SHP77 (cell line): Measurements from ENCODE around the gene IFRD1.
A peak's percentile ranks its signal among the peaks of the same experiment; 100 is the strongest.

ENCODE experiments used
- DNase-seq, 2 experiments: peaks; one replicate each; lab custom pipeline; 2025; lab: John Stamatoyannopoulos, UW

Gene IFRD1, protein sequence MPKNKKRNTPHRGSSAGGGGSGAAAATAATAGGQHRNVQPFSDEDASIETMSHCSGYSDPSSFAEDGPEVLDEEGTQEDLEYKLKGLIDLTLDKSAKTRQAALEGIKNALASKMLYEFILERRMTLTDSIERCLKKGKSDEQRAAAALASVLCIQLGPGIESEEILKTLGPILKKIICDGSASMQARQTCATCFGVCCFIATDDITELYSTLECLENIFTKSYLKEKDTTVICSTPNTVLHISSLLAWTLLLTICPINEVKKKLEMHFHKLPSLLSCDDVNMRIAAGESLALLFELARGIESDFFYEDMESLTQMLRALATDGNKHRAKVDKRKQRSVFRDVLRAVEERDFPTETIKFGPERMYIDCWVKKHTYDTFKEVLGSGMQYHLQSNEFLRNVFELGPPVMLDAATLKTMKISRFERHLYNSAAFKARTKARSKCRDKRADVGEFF

DNA sequence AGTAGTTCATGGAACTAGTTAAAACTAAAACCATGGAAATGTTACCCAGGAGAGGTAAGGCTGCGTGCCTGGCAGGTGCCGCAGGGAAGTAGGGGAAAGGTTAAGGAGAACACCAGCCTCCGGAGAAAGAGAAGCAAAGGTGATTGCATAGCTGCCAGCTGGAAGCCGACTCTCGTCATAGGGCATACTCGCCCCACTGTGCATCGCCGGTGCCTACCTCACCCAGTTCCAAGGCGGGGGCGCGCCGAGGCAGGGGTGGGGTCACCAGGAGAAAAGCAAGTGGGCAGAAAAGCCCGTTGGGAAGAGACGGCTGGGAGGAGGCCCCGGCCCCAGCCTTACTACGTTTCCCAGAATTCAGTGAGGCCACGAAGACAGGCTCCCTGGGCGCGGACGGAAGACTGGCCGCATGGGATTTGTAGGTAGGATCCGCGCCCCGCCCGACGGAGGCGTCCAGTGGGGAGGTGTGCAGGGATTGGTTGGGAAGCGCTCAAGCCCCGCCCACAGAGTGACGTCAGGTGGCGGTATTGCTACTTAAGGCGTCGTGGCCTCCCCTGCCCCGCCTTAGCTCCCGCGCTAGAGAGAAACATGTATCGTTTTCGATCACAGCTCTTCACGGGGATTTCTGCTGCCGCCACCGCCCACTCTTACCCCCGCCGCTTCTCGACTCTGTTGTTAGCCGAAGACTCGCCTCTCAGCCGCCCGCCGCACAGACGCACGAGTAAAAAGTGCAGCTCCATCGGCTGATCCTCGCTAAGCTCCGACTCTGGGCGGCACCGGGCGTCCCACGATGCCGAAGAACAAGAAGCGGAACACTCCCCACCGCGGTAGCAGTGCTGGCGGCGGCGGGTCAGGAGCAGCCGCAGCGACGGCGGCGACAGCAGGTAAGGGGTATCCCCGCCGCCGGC lies at the start of gene IFRD1:
TSS of gene IFRD1 (plus strand) at position 559 of the 905 bp plus-strand sequence. CDS start at position 788, 229 bp downstream.
- peak; percentile 96 to 97 for DNase-seq

DNA sequence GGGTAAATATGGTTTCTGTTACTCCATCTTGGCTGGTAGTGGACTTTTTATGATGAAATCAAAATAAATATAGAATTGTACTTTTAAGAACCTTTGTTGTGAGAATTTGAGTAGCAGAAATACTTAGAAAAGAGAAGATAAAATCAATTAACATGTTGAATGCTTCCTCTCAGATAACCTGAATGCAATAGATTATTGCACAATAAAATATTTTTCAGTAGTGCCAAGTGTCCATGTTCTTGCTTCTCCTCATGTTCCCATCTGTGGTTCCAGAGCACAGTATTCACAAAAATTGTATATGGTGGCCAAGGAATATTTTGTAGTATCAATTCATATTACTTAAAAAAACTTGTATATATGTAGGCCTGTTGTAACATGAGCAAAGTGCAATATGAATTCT lies 45.9 kb upstream of the IFRD1 start:
- DNase-seq = no peak

DNA sequence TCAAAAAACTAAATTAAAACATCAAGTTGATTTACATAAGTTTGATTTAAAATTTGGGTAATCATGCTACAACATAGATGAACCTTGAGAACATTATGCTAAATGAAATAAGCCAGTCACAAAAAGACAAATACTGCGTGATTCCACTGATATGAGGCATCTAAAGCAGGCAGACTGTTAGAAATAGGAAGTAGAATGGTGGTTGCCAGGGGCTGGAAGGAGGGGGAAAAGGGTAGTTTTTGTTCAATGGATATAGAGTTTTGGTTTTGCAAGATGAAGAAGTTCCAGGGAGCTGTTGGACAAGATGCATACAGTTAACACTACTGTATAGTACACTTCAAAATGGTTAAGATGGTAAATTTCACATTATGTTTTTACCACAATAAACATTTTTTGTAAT lies 45.0 kb upstream of the IFRD1 start:
- DNase-seq = no peak

DNA sequence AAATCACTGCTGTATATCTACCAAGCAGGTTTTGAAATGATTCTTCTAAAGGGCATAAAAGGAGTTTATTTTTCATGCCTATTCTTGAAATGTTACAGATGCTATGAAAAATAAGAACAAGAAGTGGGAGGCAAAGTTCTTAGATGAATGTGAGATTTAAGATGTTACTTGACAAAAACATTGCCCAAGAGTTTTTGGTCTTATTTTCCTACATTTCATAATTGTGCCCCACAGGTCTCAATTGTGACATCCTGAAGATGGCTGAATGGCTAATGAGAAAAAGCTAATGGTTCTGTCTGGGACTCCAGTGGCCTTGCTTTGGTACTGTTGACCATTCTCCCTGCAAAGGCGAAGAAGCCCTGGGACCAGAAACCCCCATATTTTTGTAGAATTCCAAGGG lies 43.0 kb upstream of the IFRD1 start:
- no peak for DNase-seq

DNA sequence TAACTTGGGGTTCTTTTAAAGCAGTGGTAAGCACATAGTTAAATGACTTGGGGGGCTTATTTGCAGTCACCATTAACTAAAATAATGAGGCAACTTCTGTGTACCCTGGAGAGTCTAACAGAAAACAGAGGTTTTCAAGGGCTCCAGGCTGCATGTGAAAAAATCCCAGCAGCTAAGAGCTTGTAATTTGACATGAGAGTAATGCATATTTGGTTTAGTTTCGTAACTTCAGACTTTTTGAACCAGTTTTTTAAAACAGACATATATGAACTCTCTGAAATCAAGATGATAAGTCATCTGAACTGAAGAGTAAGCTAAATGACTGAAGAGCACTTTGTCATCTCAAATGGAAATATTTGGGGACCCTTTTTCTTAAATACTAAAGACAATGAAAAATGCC lies 40.2 kb upstream of the IFRD1 start:
- no peak for DNase-seq

GRCh38 chr7:112411186-112411795 lies 39.0 kb upstream of the IFRD1 start:
- DNase-seq = peak in 1 of 2 experiments; percentile 31

DNA sequence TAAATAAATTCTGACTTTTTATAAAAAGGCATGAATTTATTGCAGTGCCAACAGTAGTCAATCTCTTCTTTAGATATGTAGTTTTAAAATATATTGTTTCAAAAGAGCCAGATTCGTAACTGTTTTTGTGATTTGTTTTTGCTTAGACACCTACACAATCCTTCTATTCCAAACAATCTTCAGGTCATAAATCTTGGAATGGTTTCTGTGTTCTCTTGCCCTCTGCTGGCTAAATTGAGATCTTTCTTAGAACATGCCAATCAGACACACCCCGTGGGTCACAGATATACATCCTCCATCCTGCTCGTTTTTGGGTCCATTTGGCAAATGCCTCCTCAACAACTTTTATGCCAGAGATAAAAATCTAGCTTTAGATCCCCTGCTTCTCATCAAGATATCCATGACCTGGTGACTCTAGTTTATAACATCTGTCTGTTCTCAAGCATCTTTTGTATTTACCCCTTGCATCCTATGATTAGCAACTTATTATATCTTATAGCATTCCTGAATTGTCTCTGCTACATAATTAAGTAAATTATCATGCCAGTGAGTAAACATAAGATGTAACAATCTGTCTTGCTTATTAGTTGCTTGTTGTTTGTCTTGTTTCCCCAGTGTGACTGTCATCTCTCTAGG lies 35.3 kb upstream of the IFRD1 start:
- peak; percentile 29 to 45 for DNase-seq

GRCh38 chr7:112416127-112416526 lies 34.1 kb upstream of the IFRD1 start:
- DNase-seq = no peak

DNA sequence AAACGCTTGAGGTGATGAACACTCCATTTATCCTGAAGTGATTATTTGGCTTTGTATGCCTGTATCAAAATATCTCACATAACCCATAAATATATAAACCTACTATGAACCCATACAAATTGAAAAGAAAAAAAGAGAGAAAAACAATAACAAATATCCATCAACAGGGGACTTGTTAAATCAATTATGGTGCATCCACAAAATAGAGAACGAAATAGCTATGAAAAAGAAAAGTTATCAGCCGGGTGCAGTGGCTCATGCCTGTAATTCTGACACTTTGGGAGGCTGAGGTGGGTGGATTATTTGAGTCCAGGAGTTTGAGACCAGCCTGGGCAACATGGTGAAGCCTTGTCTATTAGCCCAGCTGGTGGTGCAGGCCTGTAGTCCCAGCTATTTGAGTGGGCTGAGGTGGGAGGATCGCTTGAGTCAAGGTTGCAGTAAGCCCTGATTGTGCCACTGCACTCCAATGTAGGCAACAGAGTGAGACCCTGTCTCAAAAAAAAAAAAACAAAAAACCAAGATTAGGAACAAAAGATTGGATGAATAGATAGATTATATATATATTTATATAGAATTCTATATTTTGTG lies 30.6 kb upstream of the IFRD1 start:
- DNase-seq = no peak

DNA sequence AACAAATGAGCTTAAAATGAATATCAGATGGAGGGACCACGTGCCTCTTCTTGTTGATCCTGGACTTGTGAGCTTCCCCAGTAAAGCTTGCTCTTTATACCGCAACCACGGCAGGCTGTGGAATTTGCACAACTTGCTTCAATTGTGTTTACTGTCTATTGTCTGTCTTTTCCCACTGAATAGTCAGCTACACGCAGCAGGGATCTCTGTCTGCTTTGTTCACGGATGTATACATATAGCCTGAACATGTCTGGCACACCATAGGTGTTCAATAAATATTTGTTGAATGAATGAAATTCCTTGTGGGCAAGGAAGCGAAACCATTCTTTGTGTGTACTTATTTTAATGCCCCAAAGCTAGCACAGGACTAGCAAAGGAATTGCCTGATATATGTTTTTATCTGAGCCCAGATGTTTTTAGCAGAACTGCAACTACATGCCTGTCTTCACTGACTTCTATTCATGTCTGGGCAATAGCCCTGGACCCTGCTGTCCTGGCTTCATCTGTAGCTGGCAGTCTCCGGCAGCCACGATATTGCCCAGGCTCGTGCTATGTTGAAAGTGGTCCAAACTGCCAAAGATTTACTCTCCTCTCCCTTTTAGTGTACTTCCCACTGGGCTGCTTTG lies 29.9 kb upstream of the IFRD1 start:
- peak in 1 of 2 experiments; percentile 1 for DNase-seq

- peak; percentile 15 to 37 for DNase-seq
Observed at GRCh38 chr7:112421666-112422486, 28.4 kb upstream of the IFRD1 start.

DNA sequence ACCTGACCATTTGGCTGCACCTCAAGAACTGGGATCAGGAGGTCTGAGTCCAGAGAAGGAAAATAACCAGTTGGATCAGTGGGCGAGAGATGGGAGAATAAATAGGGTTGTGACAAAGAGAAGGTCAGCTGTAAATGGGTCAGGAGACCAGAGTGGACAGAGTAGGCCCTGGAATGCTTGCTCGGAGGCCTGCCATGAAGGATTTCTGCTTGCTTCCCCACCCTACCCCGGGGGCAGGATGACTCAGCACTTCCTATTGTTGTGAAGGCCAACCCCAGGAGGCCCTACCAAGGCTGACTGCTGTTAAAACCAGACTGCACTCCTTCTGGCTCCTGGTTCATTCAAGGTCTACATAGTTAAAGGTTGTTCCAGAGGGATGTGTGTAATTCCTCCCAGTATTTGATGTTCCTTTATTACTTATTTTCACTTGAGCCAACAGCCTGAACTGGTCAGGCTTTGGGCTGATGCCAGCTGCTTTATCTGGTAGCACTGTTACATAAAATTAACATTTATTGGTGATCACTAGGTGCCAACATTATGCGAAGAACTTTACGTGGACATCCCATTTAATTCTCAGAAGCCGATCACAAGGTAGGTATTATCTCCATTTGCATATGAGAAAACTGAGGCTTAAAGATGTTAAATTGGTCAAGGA lies 27.3 kb upstream of the IFRD1 start:
- DNase-seq = peak; percentile 74 to 87

- peak; percentile 19 to 46 for DNase-seq
Observed at GRCh38 chr7:112423987-112424386, 26.3 kb upstream of the IFRD1 start.

DNA sequence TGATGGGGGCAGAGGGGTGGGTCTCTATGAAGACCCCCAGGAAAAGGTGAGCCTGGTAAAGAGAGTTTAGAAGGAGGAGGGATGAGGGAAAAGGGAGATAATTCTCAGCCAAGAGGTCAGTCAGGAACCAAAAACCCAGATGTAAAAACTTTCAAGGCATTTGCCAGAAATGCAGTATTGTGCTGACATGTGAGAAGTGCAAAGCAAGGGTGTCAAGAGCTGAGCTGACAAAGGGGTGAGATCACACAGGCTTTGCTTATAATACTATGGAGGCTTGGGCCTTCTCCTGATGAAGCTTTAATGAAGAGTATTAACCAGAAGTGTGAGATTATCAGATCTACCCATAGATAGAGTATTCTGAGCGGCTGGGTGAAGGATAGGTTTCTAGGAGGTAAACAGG lies 22.3 kb upstream of the IFRD1 start:
- DNase-seq = no peak

DNA sequence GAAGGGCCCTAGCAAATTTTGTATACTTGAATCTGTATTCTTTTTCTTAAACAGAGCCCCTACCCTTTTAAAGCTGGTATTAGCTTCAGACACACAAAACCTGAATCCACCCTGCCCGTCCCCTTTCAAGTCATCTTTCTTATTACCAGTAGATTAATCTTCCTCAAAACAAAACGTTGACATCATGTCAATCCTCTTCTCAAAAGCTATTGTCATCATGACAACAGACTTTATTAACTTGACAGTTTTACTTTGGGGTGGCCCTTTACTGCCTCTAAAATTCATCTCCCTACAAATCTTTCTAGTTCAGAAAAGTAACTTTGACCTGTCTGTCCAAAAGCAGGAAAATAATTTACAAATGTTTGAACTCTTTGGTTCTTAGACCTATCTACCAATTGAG lies 21.5 kb upstream of the IFRD1 start:
- no peak for DNase-seq

DNA sequence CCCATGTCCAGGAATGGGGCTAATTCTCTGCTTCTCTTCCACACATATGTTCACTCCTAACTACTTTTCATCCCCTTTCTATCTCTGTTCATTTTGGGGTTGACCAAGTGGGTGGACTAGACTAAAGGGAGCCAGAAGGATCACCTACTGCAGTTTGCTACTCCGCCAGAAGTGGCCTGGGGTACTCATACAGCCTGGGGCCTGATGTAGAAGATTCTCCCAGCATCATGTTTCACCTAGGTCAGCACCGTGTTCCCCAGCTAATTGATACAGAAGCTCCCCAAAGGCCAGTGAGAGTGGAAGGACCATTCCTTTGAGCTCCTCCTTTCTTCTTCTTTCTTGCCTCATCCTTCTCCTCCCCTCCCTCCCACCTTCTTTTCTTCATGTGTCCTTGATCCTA lies 19.6 kb upstream of the IFRD1 start:
- DNase-seq = no peak

GRCh38 chr7:112431803-112432202 lies 18.5 kb upstream of the IFRD1 start:
- no peak for DNase-seq

DNA sequence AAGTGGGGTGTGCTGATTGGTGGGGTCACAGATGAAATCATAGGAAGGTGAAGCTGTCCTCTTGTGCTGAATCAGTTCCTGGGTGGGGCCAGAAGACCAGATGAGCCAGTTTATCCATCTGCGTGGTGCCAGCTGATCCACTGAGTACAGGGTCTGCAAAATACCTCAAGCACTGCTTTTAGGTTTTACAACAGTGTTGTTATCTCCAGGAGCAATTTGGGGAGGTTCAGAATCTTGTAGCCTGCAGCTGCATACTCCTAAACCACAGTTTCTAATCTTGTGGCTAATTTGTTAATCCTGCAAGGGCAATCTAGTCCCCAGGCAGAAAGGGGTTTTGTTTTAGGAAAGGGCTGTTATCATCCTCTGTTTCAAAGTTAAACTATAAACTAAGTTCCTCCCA lies 17.0 kb upstream of the IFRD1 start:
- no peak for DNase-seq

GRCh38 chr7:112437072-112437471 lies 13.2 kb upstream of the IFRD1 start:
- no peak for DNase-seq

GRCh38 chr7:112439476-112439875 lies 10.8 kb upstream of the IFRD1 start:
- no peak for DNase-seq
